ES-I3 (cell line): ENCODE measurements around the gene TRAK1.

Experiments
- H3K36me3 ChIP-seq: 2 replicates; pipeline ENCODE4 v1.6.1; 2013; ENCODE audit warnings: mild to moderate bottlenecking, low read length, control low read depth, moderate library complexity; ENCODE audit not compliant: insufficient read depth
- H3K4me1 ChIP-seq: 2 replicates; pipeline ENCODE4 v1.6.1; 2013; ENCODE audit warnings: mild to moderate bottlenecking, control low read depth, low read length; ENCODE audit not compliant: insufficient read depth
- H3K9ac ChIP-seq: 2 replicates; pipeline ENCODE4 v1.6.1; 2013; ENCODE audit warnings: low read depth, mild to moderate bottlenecking, low read length, moderate library complexity
- H3K9me3 ChIP-seq: 2 replicates; pipeline ENCODE4 v1.6.1; 2013; ENCODE audit warnings: mild to moderate bottlenecking, low read length, moderate library complexity; ENCODE audit not compliant: control insufficient read depth, insufficient read depth

The TRAK1 gene

DNA sequence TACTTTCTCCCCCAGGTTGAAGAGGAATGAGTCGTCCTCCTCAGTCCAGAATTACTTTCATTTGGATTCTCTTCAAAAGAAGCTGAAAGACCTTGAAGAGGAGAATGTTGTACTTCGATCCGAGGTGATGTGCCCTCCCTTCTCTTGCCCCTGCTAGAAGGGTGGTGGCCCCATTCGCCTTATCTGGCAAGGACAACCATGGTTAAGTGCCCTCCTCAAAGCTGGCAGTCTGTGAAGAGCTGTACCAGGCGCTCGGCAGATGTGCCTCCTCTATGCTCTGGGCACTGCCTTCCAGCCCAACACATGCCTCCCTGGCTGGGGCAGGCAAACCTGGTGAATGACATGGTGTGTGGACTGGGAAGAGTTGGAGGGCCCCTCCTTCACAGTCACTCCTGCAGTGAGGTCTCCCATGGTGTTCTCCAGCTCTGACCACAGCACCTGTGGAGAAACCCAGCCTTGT lies 97.9 kb downstream of the TRAK1 start:
- peaks cover 9% of the 10 kb centered on the region for H3K4me1 ChIP-seq
- H3K9me3 ChIP-seq = no peaks in the 10 kb centered on the region
- no peak overlapping the region for H3K9ac ChIP-seq
- peaks cover 9% of the 10 kb centered on the region for H3K36me3 ChIP-seq

DNA sequence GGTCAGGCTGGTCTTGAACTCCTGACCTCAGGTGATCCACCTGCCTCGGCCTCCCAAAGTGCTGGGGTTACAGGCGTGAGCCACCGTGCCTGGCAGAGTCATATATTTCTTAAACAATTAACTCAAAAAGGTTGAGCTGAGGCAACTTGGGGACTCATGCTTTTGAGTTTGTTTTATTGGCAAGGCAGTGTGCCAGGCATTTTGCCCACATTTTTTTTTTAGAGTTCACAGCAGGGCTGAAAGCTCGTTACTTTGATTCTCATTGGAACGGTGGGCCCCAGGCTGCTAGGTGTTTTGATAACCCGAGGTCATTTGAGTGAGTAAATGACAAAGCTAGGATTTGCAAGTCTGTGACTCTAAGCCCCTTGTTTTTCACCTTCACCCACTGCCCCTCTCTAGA lies 98.6 kb downstream of the TRAK1 start:
- no peak overlapping the region for H3K9ac ChIP-seq
- no peaks in the 10 kb centered on the region for H3K9me3 ChIP-seq
- peaks cover 11% of the 10 kb centered on the region for H3K36me3 ChIP-seq
- peaks cover 6% of the 10 kb centered on the region for H3K4me1 ChIP-seq

DNA sequence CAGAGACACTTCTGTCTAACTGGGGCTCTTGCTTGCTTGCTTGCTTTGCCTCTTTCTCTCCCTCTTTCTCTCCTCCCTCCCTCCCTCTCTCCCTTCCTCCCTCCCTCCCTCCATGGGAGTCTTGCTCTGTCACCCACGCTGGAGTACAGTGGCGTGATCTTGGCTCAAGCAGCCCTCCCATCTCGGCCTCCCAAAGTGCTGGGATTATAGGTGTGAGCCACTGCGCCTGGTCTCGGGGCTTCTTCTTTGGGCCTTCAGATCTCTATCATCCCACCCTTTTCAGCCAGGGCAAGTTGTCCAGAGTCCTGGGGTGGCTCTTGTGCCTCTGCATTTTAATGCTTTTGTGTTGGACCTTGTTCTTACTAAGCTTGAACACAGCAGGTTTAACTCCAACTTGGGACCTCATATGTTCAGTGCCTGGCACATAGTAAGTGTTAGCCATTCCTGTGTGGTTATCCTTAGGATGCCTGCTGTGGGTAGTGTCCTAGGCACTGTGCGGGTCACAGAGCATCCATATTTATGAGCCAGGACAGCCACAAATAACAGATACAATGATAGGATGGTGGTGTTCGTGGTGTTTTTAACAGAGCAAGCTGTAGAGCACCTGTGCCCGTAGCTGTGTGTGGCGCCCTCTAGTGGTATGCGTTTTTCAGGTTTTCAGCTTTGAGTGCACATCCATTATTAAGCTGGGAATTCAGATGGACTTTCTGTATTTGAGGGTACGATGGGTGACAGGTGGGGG lies 99.7 kb downstream of the TRAK1 start:
- Histone ChIP-seq H3K9me3 (no peaks in the 10 kb centered on the region), H3K4me1 (peaks cover 6% of the 10 kb centered on the region), H3K9ac (no peak overlapping the region), H3K36me3 (peaks cover 14% of the 10 kb centered on the region)

DNA sequence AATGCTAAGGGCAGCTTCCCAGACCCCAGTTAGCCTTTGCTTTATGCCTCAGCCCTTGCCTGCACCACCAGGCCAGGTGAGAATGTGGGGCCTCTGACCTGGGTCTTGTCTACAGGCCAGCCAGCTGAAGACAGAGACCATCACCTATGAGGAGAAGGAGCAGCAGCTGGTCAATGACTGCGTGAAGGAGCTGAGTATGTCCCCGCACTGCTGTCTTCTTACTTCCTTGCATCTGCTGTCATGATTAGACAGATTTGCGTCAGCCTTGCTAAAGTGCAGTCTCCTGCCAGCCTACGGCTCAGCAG lies 100.2 kb downstream of the TRAK1 start:
- peaks cover 13% of the 10 kb centered on the region for H3K36me3 ChIP-seq
- H3K4me1 ChIP-seq = peaks cover 6% of the 10 kb centered on the region
- no peak overlapping the region for H3K9ac ChIP-seq
- H3K9me3 ChIP-seq = no peaks in the 10 kb centered on the region

DNA sequence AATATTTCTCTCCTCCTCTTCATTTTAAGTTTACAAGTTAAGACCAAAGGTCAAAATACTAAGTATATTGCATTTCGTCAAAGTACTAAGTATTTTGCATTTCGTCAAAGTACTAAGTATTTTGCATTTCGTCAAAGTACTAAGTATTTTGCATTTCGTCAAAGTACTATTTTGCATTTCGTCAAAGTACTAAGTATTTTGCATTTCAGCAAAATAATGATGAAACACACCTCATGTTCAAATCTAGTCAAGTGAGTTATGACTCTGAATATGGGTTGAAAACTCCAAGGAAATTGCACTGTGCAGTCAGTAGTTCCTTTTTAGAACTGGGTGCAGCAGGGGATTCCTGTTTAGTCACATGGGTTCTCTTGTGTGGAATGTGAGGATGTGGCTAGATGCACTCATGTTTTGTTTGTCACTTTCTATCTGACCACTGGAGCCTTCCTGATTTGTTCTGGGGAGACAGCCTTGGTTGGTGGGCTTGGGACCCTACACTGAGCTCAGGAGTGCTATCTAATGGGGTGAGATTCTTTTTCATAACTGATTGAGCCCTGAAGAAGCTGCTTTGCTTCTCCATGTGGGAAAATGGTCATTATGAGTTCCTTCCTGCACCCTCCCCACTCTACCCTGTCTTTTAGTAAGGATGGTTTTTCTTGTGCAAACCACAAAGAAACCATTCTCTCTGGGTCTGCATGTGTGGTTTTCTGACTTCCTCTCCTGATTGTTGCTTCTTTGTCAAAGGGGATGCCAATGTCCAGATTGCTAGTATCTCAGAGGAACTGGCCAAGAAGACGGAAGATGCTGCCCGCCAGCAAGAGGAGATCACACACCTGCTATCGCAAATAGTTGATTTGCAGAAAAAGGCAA lies 101.4 kb downstream of the TRAK1 start:
- Histone ChIP-seq H3K4me1 (peaks cover 6% of the 10 kb centered on the region), H3K9ac (no peak overlapping the region), H3K9me3 (no peaks in the 10 kb centered on the region), H3K36me3 (peaks cover 12% of the 10 kb centered on the region)

DNA sequence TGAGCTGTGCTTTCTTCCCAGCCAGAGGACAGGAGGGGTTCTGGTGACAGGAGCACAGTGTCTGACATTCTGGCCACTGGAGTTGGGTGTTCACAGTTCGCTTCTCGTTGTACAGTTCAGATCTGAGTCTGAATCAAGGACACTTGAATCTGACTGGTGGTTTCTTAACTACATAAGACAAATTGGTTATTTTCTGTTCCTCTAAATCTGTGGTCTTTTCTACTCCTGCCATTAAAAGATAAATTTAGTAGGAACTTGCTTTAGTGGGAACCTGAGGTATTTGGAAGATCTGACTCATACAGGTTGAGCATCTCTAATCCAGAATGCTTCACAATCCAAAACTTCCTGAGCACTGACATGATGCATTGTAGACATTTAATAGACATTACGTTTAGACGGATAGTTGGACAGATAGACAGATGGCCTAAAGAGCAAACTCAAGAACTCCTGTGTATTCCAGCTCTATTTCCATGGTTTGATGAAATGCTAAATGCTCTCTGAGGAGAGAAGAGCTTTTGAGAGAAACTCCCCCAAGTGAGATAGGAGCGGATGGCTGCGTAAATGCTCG lies 103.9 kb downstream of the TRAK1 start:
- H3K4me1 ChIP-seq = peaks cover 6% of the 10 kb centered on the region
- no peaks in the 10 kb centered on the region for H3K9me3 ChIP-seq
- H3K9ac ChIP-seq = no peak overlapping the region
- peaks cover 22% of the 10 kb centered on the region for H3K36me3 ChIP-seq

DNA sequence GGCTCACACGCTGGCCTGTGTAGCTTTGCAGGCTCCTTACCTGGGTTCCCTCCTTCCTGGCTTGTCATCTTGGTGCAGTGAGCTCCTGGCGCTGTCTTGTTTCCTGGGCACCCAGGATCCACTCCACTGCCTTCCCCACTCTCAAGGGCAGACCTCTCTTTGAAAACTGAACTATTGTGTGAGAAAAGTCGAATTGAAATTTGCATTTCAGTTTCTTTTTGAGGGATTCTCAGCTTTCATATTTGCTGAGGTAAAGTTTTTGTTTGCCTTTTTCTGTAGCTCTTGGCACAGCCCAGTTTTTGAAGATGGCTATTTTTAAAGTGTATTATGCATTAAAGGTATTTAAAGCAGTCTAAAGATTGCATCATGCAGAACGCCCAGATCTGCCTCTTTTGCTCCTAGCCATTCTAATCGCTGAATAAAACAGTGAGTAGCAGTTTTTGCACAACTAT lies 104.7 kb downstream of the TRAK1 start:
- Histone ChIP-seq H3K4me1 (peaks cover 6% of the 10 kb centered on the region), H3K9ac (no peak overlapping the region), H3K36me3 (peaks cover 30% of the 10 kb centered on the region), H3K9me3 (no peaks in the 10 kb centered on the region)

GRCh38 chr3:42198709-42199108 lies 107.6 kb downstream of the TRAK1 start:
- H3K9ac ChIP-seq = no peak overlapping the region
- H3K36me3 ChIP-seq = peaks cover 31% of the 10 kb centered on the region
- H3K9me3 ChIP-seq = no peaks in the 10 kb centered on the region
- H3K4me1 ChIP-seq = no peaks in the 10 kb centered on the region

DNA sequence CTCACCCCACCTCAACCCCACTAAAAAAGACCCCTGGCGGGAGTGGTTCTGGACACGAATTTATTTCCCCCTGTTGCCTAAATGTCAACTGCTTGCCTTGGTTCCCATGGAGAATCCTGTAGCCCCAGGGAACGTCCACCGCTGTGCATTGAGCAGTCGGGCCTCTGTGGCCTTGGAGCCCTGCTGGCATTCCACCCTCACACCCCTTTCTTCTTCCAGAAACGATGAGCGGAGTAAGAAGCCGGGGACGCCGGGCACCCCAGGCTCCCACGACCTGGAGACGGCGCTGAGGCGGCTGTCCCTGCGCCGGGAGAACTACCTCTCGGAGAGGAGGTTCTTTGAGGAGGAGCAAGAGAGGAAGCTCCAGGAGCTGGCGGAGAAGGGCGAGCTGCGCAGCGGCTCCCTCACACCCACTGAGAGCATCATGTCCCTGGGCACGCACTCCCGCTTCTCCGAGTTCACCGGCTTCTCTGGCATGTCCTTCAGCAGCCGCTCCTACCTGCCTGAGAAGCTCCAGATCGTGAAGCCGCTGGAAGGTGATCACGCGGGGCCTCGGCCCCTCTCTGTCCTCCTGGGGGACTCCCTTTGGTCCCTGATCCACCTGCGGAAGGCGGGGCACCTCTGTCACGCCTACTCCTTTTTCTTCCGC lies 111.2 kb downstream of the TRAK1 start:
- H3K9me3 ChIP-seq = no peaks in the 10 kb centered on the region
- no peak overlapping the region for H3K9ac ChIP-seq
- H3K4me1 ChIP-seq = no peaks in the 10 kb centered on the region
- H3K36me3 ChIP-seq = peaks cover 23% of the 10 kb centered on the region; the same call in 1 of the 2 replicates

DNA sequence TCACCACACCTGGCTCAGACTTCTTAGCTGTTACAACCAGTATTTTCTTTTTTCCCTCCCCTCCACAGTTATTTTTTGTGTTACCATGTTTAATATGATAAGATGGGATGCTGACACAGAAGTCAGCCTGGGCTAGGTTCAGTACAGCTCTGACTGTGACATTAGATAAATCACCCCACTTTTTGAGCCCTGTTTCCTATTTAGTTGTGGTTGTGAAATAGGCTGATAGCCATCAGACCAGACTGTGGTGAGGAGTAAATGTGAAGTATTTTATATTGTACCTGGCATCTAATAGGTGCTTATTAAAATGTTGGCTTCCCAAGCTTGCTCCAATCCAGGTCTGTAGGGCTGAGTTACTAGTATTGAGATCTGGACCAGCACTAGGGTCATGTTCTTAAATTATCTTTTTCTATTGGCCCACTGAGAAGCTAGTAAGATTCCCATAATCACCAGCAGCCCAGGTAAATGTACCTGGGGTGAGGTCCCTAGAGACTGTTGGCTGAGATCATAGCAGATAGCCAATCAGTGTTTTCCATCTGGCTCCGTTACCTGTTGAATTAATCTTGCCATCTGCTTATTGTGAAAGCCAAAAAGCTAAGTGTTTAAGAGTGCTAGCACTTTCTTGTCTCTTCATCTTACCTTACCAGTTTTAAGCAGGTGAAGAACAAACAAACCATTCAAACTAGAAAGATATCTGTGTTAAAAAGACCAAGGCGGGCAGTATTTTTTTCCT lies 113.9 kb downstream of the TRAK1 start:
- Histone ChIP-seq H3K4me1 (no peaks in the 10 kb centered on the region), H3K36me3 (peaks cover 20% of the 10 kb centered on the region), H3K9ac (no peak overlapping the region), H3K9me3 (no peaks in the 10 kb centered on the region)

- Histone ChIP-seq H3K36me3 (peaks cover 11% of the 10 kb centered on the region), H3K9me3 (no peaks in the 10 kb centered on the region), H3K9ac (no peak overlapping the region), H3K4me1 (no peaks in the 10 kb centered on the region)
Measured at GRCh38 chr3:42205800-42206514, 114.8 kb downstream of the TRAK1 start.

DNA sequence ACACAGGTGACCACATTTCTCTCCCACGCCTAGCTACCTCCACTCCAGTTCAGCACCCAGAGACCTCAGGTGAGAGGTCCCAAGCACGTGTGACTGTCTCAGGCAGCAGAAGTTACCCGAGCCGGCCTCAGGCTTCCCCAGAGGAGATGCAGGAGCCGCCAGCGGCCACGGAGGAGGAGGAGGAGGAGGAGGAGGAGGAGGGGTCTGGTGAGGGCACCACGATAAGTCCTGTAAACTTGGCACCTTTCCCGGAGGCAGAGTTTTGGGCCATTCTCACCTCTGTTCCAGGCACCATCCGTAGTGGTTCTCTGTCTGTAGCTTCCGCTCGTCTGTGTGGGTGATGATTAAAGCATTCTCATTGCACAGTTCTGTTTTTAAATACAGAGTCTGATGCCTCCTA lies 118.8 kb downstream of the TRAK1 start:
- Histone ChIP-seq H3K4me1 (peaks cover 4% of the 10 kb centered on the region), H3K9ac (no peak overlapping the region), H3K36me3 (peaks cover 8% of the 10 kb centered on the region), H3K9me3 (no peaks in the 10 kb centered on the region)

DNA sequence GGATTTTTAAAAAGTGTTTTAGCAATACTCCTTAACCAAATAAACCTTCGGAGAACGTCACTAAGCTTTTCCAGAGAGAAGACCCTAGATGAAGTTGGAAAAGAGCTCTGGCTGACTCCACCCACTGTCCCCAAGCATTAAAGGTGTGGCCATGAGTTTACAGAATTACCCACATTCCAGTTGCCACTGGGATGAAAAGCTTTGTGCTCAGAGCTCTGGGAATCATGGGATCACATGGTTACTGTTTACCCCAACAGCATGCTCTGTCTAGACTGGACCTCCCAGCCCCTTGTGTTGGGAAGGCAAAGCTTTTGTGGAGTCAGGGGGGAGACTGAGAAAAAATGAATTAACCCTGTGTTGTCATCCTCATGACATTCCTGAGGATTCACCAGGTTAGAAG lies 119.6 kb downstream of the TRAK1 start:
- Histone ChIP-seq H3K9me3 (no peaks in the 10 kb centered on the region), H3K36me3 (peaks cover 8% of the 10 kb centered on the region), H3K9ac (no peak overlapping the region), H3K4me1 (peaks cover 4% of the 10 kb centered on the region)
